Measurements from ENCODE around the gene NUCB1. TPM values are rescaled to one million over a fixed set of nuclear protein-coding genes. Genes with fewer than 3 reads are reported as not detected.

Gene NUCB1
- total and polyA plus RNA-seq, 2 experiments from 2014 or later: 230 to 337 TPM

DNA sequence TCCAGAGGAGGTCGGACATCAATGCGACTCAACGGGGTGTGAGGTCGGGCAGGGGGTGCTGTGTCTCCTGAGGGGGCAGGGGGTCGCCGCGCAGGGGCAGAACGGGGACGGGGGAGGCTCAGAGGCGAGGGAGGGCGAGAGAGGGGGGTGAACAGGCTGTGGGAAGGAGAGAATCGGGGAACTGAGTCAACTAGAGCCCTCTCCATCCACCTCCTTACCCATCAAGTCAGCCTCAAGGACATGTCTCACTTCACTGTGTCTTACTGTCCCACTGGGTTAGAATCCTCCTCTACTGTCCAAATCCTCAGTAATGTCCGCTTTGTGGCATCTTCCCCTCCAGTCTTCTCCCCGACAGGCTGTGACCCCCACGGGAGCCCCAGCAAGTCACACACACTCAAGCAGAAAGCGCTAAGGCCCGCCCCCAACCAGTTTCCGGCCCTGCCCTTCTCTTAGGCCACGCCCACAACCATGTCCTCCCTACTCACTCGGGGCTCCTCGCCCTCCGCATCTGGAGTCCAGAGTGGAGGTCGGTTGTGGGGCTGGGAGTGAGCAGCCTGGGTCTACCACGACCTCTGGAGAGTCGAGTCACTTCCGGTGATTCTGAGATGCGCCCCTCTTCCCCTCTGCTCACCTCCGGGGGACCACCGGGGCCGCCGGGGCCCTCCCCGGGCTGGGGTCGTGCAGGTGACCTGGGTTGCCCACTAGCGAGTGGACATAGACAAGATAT, 41.0 kb upstream of the NUCB1 start:
- no peak overlapping the region for H3K27ac ChIP-seq

DNA sequence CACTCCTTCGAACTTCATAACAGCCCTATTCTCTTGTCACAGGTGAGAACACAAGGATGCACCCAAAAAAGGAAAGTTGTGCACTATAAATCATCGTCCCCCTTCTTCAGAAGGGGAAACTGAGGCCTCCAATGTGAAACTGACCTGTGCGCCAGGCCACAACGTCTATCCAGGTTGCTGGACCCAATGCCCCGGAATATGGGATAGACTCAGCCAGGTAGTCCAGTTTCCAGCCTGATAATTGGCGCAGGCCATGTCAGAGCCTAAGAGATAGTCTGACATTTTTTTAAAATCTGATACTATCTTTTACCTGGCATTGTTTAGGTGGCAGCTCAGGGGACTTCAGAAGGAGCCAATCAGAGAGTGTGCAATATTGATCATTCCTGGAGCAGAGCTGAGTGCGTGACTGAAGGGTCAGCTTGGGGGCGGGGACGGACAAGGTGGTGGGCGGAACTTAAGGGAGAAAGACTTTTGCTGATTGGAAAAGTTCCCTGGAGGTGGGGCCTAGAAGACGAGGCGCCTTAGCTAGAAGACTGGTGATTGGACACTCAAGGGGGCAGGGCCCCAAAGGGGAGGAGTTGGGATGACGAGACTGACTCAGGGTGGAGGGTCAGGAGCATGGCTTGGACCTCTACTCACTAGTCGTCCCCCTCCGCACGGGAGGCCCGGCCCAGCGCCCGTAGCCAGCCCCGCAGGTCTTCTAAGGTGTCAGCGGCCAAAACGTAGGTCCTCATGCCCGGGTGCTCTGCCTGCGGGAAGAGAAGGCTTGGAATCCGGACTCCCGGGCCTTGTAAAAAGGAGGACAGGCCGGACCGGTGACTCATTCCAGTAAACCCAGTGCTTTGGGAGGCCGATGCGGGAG, 40.2 kb upstream of the NUCB1 start:
- no peak for DNase-seq (ENCODE audit: low read depth in 1 of 2, low spot score in 1 of 2)
- Histone ChIP-seq H3K4me1 (ENCODE audit: low read depth) (peaks cover 5% of the 10 kb centered on the region), H3K36me3 (peaks cover 4% of the 10 kb centered on the region), H3K27me3 (no peaks in the 10 kb centered on the region), H3K27ac (no peak overlapping the region), H3K9me3 (ENCODE audit: low read depth) (no peaks in the 10 kb centered on the region), H3K4me3 (no peak overlapping the region)
- TF ChIP-seq CTCF (IDR thresholded peaks at IDR 0.05; ENCODE audit: low read depth, low read length): no peak

More for the DNA sequence above, 41.0 kb upstream of the NUCB1 start:
- H3K4me3 ChIP-seq: no peak overlapping the region
- DNase-seq (ENCODE audit: low read depth in 1 of 2, low spot score in 1 of 2): no peak
- no peak for TF ChIP-seq CTCF (IDR thresholded peaks at IDR 0.05; ENCODE audit: low read depth, low read length)
- H3K4me1 ChIP-seq (ENCODE audit: low read depth): peaks cover 5% of the 10 kb centered on the region
- no peaks in the 10 kb centered on the region for H3K27me3 ChIP-seq
- no peaks in the 10 kb centered on the region for H3K36me3 ChIP-seq
- no peaks in the 10 kb centered on the region for H3K9me3 ChIP-seq (ENCODE audit: low read depth)

GRCh38 chr19:48861313-48861712, 38.8 kb upstream of the NUCB1 start:
- no peak for DNase-seq (ENCODE audit: low read depth in 1 of 2, low spot score in 1 of 2)
- no peaks in the 10 kb centered on the region for H3K9me3 ChIP-seq (ENCODE audit: low read depth)
- no peak for TF ChIP-seq CTCF (IDR thresholded peaks at IDR 0.05; ENCODE audit: low read depth, low read length)
- peaks cover 5% of the 10 kb centered on the region for H3K4me1 ChIP-seq (ENCODE audit: low read depth)
- H3K27me3 ChIP-seq: no peaks in the 10 kb centered on the region
- peaks cover 4% of the 10 kb centered on the region for H3K36me3 ChIP-seq
- no peak overlapping the region for H3K4me3 ChIP-seq
- H3K27ac ChIP-seq: no peak overlapping the region

DNA sequence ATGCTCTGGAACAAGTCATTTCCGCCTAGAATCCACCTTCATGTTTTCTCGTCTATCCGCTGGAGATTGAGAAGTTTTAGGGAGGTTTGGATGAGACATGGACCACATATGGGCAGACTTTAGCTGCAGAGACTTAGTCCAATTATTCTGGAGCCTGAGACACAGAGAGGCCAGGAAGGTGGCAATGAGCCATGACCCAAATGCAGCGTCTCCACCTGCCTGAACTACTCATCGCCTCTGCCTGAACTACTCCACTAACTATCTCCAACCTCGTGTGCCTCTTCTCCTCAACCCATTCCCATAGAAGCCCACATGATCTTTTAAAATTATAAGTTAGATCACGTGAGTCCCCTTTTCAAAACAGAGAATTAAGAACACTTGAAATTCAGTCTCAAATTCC, 37.3 kb upstream of the NUCB1 start:
- peaks cover 19% of the 10 kb centered on the region for H3K4me1 ChIP-seq (ENCODE audit: low read depth)
- no peak for TF ChIP-seq CTCF (IDR thresholded peaks at IDR 0.05; ENCODE audit: low read depth, low read length)
- no peaks in the 10 kb centered on the region for H3K9me3 ChIP-seq (ENCODE audit: low read depth)
- H3K4me3 ChIP-seq: no peak overlapping the region
- peaks cover 4% of the 10 kb centered on the region for H3K36me3 ChIP-seq
- H3K27me3 ChIP-seq: no peaks in the 10 kb centered on the region
- no peak for DNase-seq (ENCODE audit: low read depth in 1 of 2, low spot score in 1 of 2)
- no peak overlapping the region for H3K27ac ChIP-seq

- no peaks in the 10 kb centered on the region for H3K27me3 ChIP-seq
- no peak for DNase-seq (ENCODE audit: low read depth in 1 of 2, low spot score in 1 of 2)
- H3K27ac ChIP-seq: peak overlapping the region; percentile 36
- peaks cover 4% of the 10 kb centered on the region for H3K36me3 ChIP-seq
- H3K9me3 ChIP-seq (ENCODE audit: low read depth): no peaks in the 10 kb centered on the region
- no peak overlapping the region for H3K4me3 ChIP-seq
- peaks cover 28% of the 10 kb centered on the region for H3K4me1 ChIP-seq (ENCODE audit: low read depth)
- no peak for TF ChIP-seq CTCF (IDR thresholded peaks at IDR 0.05; ENCODE audit: low read depth, low read length)
Measured at GRCh38 chr19:48866692-48867091, 33.4 kb upstream of the NUCB1 start.

Measured in cardiac muscle cell (in vitro differentiated cells and primary cell).